K562 (cell line): ENCODE measurements around the gene NME4. TPM values are rescaled to one million over a fixed set of nuclear protein-coding genes. Genes with fewer than 3 reads are reported as not detected.
A peak's percentile ranks its signal among the peaks of the same experiment; 100 is the strongest.

ENCODE experiments used
- ZNF12 ChIP-seq: sonication (generic); formaldehyde crosslinking; IDR thresholded peaks from 2 replicates; pipeline ENCODE4 v1.4.0; 2020; ENCODE audit warnings: mild to moderate bottlenecking, missing genetic modification reagents
- ZNF3 ChIP-seq: fragments of 250-450 bp; sonication (Bioruptor Pico); IDR thresholded peaks from 2 replicates; pipeline ENCODE4 v1.5.0; 2021; ENCODE audit warnings: mild to moderate bottlenecking, moderate library complexity
- ZNF583 ChIP-seq: fragments of 250-450 bp; sonication (Bioruptor Pico); IDR thresholded peaks from 2 replicates; pipeline ENCODE4 v1.4.0; 2020
- polyA plus RNA-seq, 8 experiments: library from polyadenylated mRNA; depleted of rRNA in 4 of 8; stranded (reverse) in 5 of 8; unstranded in 3 of 8; fragments of >200 nt; fragmentation: Nextera tagmentation in 2 of 8; fragmentation: Illumina TruSeq in 1 of 8; extraction: Ambion mirVana in 2 of 8; extraction: Trizol in 1 of 8; gene quantifications; 2 replicates each; pipeline versions ENCODE4 v1.2.1 to v1.2.3, GENCODE V29; 2011 to 2014; ENCODE audit warnings: inconsistent platforms in 1 of 8, missing spikeins in 1 of 8
- total RNA-seq, 7 experiments: library from RNA; depleted of rRNA in 6 of 7; stranded (reverse); fragments of >200 nt in 6 of 7; fragmentation: Illumina TruSeq in 2 of 7; extraction: Trizol in 2 of 7; gene quantifications; 2 replicates each; pipeline versions ENCODE4 v1.2.1 to v1.2.3, GENCODE V29; 2011 to 2021; ENCODE audit warnings: low replicate concordance in 1 of 7
- TF ChIP-seq, protein P1 (sequence below), 2 experiments: fragments of 450-650 bp; IDR thresholded peaks; 2 replicates each; pipeline ENCODE4 v1.6.1; 2018; ENCODE audit warnings: mild to moderate bottlenecking in 2 of 2, low read depth in 1 of 2; ENCODE audit not compliant: partially characterized antibody in 2 of 2
- TF ChIP-seq, protein P2 (sequence below), 2 experiments: fragments of 150-350 bp in 1 of 2; IDR thresholded peaks; 2 replicates each; pipeline ENCODE4 v1.6.1; 2012 to 2016; ENCODE audit warnings: low read depth in 2 of 2, low read length in 2 of 2, mild to moderate bottlenecking in 1 of 2, moderate library complexity in 1 of 2

The NME4 gene
- total and polyA plus RNA-seq, 9 of the 15 experiments (the other 6 are each of a cell fraction or from before 2014, with no cell fraction given) = 15.4 to 264 (median 139) TPM

DNA sequence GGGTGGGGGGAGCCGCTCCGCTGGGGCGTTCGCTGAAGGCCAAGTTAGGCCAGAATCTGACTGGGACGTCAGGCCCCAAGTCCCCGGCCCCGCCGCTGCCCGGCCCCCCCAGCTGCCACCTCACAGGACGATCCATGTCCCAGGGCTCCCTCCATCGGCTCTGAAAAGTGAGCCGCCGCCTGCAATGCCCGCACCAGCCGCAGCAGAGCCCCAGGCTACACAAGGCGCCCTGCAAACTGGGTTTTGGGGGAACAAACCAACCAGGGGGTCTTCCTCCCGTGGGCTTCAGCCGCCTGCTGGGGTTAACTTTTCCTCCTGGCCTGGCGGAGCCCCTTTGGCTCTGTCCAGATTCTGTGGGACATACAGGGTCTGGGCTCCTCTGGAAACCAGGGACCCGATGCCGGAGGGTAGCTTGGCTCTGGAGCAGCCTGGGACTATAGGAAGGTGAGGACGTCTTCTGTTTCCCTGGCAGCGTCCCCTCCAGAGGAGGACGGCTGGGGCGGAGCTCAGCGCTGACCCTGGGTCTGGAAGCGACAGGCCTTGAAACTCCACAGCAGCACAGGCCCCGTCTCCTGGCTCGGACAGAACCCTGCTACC lies 835 bp downstream of the NME4 start (continued):
- TF ChIP-seq ZNF583 (CRISPR knock-in tag) = no peak
- TF ChIP-seq ZNF3 (CRISPR knock-in tag) = 0 out of 2 replicates have a peak, but pooled peaks have one; percentile 8
- TF ChIP-seq, protein P1, sequence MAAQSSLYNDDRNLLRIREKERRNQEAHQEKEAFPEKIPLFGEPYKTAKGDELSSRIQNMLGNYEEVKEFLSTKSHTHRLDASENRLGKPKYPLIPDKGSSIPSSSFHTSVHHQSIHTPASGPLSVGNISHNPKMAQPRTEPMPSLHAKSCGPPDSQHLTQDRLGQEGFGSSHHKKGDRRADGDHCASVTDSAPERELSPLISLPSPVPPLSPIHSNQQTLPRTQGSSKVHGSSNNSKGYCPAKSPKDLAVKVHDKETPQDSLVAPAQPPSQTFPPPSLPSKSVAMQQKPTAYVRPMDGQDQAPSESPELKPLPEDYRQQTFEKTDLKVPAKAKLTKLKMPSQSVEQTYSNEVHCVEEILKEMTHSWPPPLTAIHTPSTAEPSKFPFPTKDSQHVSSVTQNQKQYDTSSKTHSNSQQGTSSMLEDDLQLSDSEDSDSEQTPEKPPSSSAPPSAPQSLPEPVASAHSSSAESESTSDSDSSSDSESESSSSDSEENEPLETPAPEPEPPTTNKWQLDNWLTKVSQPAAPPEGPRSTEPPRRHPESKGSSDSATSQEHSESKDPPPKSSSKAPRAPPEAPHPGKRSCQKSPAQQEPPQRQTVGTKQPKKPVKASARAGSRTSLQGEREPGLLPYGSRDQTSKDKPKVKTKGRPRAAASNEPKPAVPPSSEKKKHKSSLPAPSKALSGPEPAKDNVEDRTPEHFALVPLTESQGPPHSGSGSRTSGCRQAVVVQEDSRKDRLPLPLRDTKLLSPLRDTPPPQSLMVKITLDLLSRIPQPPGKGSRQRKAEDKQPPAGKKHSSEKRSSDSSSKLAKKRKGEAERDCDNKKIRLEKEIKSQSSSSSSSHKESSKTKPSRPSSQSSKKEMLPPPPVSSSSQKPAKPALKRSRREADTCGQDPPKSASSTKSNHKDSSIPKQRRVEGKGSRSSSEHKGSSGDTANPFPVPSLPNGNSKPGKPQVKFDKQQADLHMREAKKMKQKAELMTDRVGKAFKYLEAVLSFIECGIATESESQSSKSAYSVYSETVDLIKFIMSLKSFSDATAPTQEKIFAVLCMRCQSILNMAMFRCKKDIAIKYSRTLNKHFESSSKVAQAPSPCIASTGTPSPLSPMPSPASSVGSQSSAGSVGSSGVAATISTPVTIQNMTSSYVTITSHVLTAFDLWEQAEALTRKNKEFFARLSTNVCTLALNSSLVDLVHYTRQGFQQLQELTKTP (IDR thresholded peaks at IDR 0.05; ENCODE audit: low read depth in 1 of 2, partially characterized antibody in 2 of 2) = peak in 1 of 2 experiments; percentile 40
- TF ChIP-seq, protein P2, sequence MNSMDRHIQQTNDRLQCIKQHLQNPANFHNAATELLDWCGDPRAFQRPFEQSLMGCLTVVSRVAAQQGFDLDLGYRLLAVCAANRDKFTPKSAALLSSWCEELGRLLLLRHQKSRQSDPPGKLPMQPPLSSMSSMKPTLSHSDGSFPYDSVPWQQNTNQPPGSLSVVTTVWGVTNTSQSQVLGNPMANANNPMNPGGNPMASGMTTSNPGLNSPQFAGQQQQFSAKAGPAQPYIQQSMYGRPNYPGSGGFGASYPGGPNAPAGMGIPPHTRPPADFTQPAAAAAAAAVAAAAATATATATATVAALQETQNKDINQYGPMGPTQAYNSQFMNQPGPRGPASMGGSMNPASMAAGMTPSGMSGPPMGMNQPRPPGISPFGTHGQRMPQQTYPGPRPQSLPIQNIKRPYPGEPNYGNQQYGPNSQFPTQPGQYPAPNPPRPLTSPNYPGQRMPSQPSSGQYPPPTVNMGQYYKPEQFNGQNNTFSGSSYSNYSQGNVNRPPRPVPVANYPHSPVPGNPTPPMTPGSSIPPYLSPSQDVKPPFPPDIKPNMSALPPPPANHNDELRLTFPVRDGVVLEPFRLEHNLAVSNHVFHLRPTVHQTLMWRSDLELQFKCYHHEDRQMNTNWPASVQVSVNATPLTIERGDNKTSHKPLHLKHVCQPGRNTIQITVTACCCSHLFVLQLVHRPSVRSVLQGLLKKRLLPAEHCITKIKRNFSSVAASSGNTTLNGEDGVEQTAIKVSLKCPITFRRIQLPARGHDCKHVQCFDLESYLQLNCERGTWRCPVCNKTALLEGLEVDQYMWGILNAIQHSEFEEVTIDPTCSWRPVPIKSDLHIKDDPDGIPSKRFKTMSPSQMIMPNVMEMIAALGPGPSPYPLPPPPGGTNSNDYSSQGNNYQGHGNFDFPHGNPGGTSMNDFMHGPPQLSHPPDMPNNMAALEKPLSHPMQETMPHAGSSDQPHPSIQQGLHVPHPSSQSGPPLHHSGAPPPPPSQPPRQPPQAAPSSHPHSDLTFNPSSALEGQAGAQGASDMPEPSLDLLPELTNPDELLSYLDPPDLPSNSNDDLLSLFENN (IDR thresholded peaks at IDR 0.05; ENCODE audit: low read depth in 2 of 2, low read length in 2 of 2) = no peak
- 0 out of 2 replicates have a peak, but pooled peaks have one; percentile 25 for TF ChIP-seq ZNF12 (CRISPR knock-in tag)
